Heart left ventricle (tissue), 13 donors: Measurements from ENCODE around the gene FBXO46.

Experiments used
- POLR2A ChIP-seq, 2 donors: fragments of 450-650 bp; IDR thresholded peaks; one replicate each; pipeline ENCODE4 v1.6.1; 2017; ENCODE audit warnings: antibody characterized with exemption in 2 of 2, mild to moderate bottlenecking in 2 of 2, moderate library complexity in 2 of 2
- TF ChIP-seq, protein P1 (sequence below), 12 donors: fragments of 200-600 bp; sonication (generic) in 4 of 12; IDR thresholded peaks; one replicate each; pipeline versions ENCODE4 v1.5.0 to v1.8.0; 2018 to 2022; ENCODE audit warnings: antibody characterized with exemption in 12 of 12, mild to moderate bottlenecking in 5 of 12
- donor health status: ischemic (EF 13 %, LVEDD 7.1; RV severe dilation, severe dysfunction).
- donor health status: DM: no; HTN: yes; CAD: no.
- donor health status: DM: no; HTN: no; CAD: no.
- donor health status: ischemic (EF 25% LVEDD 6.9; RV normal size, moderate dysfunction).
- donor health status: ischemic (EF 25% LVEDD 5.7; RV mildly dilated, moderate dysfunction).
- donor health status: ischemic (EF 35%, LVEDD 5.7; RV mildly dilated, moderate dysfunction).
- donor health status: nonischemic (EF 11% LVEDD 7.7; RV severe dilation, severe dysfunction).
- donor health status: DM: yes; HTN: yes; CAD: no.
- donor health status: PGD.
- donor health status: ischemic (EF 29% LVEDD 5.4; RV normal size, mild dysfunction).
- donor health status: nonischemic (EF 23%, LVEDD 6.1; RV moderate dilation, normal function).

DNA sequence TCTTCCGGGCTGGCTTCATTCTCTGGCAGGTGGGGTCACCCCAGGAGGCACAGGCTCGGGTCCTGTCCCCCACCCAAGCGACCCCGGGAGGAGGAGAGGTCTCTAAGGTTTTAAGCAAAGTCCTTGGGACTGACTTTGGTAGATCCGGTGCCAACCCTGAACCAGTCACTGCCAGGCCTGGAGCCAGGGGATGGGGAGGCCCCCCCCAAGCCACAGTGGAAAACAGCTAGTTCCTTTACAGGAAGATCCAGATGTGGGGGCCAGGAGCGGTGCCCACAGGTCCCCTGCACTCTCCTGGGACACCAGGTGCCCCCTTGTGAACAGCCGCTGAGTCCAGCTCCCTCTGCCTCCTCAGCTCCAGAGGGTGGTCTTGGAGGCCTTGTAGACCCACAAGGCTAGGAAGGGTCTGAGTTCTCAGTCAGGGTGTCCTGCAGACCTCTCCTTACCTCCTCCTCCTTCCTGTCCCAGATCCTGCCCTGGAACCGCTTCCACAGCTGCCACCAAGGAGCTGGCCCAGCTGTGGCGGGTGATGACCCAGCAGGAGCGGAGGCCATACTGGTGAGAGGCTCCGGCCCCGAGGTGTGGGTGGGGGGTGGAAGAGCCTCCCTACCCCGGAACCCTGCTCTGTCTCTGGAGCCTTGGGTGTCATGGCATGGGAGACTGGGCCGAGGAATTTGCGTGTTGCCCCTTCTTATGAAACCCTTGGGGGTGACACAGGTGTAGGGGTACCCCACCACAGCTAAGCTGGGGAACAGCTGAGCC, 32.4 kb upstream of the FBXO46 start:
- no peak for TF ChIP-seq POLR2A (IDR thresholded peaks at IDR 0.05)
- TF ChIP-seq, protein P1, sequence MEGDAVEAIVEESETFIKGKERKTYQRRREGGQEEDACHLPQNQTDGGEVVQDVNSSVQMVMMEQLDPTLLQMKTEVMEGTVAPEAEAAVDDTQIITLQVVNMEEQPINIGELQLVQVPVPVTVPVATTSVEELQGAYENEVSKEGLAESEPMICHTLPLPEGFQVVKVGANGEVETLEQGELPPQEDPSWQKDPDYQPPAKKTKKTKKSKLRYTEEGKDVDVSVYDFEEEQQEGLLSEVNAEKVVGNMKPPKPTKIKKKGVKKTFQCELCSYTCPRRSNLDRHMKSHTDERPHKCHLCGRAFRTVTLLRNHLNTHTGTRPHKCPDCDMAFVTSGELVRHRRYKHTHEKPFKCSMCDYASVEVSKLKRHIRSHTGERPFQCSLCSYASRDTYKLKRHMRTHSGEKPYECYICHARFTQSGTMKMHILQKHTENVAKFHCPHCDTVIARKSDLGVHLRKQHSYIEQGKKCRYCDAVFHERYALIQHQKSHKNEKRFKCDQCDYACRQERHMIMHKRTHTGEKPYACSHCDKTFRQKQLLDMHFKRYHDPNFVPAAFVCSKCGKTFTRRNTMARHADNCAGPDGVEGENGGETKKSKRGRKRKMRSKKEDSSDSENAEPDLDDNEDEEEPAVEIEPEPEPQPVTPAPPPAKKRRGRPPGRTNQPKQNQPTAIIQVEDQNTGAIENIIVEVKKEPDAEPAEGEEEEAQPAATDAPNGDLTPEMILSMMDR (IDR thresholded peaks at IDR 0.05): no peak
